Stimulated activated CD4-positive, alpha-beta T cell treated with anti-CD3 and anti-CD28 coated beads, Interleukin-1b, Interleukin-23, amount 100 ng/mL, for 24 hours (primary cell): ENCODE measurements around the gene ARHGEF17.

Source experiments
- DNase-seq, 4 experiments: peaks; one replicate each; pipeline ENCODE4 v3.0.0-alpha.2; 2020; ENCODE audit warnings: low read depth in 4 of 4, low spot score in 1 of 4

ARHGEF17 gene

GRCh38 chr11:73292525-73292894, 15.6 kb upstream of the ARHGEF17 start:
- DNase-seq = no peak

GRCh38 chr11:73293356-73293936, 14.6 kb upstream of the ARHGEF17 start:
- DNase-seq = no peak

DNA sequence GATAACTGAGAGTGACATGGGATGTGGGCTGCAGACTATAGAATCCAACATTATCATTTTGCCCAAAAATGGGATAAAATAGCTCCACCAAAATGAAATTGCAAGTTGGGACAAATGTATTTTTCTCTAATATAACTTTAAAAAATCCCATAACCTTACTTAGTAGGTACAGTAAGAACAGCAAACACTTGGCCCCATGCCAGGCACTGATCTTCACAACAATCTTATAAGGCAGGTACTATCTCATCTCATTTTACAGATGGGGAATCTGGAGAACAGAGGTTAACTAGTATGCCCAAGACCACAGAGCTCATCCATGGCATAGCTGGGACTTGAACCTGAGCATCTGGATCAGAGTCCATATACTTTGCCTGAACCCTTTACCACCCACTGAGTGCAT, 13.5 kb upstream of the ARHGEF17 start:
- DNase-seq = no peak

DNA sequence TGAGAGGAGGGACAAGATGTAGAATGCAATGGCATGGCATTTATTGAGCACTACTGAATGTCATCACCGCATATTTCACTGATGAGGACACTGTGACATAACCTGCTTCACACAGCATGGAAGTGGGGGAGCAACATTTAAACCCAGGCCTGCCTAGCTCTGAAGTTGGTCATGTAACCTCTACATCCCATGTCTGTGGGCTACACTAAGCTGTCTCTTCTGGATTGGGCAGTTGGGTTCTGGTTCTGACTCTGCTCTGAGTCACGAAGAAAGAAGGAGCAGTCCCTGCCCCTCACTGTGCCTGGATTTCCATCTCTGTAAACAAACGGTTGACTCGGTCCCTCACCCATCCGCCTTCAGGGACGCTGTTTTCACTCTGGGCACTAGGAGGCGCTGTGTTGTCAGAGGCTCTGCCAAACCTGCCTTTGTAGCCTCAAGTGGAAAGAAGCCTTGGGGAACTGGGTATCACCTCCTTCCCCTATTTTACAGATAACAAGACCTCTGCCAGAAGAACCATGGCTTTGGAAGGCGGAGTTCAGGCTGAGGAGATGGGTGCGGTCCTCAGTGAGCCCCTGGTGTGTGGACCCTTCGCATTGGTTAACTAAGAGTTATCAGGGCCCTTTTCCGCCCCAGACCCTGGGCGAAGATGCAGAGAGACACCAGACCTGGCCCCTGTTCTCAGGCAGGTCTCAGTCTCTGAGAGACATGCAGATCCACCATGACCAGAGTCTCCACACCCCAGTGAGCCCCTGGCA, 12.7 kb upstream of the ARHGEF17 start:
- peak; percentile 60 to 72 (median 60) for DNase-seq

DNA sequence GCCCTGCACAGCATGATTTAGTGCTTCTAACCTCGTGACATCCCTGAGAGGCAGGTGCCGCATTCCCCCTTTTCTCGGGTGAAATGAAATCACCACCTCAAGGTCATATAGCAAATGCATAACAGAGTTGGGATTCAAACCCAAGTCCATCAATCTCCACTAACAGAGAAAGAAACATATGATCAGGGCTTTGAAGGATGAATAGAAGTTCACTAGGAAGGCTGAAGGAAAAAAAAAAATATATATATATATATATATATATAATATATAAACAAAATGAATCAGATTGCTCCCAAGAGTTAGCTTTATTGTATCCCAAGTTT, 12.1 kb upstream of the ARHGEF17 start:
- no peak for DNase-seq

GRCh38 chr11:73296501-73297230, 11.4 kb upstream of the ARHGEF17 start:
- no peak for DNase-seq

DNA sequence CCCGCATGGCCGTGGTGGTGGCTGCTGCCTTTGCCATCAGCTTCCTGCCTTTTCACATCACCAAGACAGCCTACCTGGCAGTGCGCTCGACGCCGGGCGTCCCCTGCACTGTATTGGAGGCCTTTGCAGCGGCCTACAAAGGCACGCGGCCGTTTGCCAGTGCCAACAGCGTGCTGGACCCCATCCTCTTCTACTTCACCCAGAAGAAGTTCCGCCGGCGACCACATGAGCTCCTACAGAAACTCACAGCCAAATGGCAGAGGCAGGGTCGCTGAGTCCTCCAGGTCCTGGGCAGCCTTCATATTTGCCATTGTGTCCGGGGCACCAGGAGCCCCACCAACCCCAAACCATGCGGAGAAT, 10.9 kb upstream of the ARHGEF17 start:
- DNase-seq = no peak

GRCh38 chr11:73297702-73298101, 10.4 kb upstream of the ARHGEF17 start:
- no peak for DNase-seq

DNA sequence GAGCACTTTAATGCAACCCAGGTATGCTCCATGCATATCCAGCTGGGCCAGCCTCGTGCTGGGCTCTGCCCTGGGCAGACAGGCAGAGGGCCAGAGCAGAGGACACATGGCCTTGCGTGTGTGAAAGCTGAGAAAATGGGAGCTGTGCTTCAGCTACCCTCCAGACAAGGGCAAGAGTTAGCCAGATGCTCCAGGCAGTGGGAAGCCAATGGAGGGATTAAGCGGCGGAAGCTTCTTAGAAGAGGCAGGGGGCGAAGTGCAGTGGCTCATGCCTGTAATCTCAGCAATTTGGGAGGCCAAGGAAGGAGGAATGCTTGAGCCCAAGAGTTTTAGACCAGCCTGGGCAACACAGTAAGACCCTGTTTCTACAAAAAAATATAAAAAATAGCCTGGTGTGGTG, 9.8 kb upstream of the ARHGEF17 start:
- no peak for DNase-seq

DNA sequence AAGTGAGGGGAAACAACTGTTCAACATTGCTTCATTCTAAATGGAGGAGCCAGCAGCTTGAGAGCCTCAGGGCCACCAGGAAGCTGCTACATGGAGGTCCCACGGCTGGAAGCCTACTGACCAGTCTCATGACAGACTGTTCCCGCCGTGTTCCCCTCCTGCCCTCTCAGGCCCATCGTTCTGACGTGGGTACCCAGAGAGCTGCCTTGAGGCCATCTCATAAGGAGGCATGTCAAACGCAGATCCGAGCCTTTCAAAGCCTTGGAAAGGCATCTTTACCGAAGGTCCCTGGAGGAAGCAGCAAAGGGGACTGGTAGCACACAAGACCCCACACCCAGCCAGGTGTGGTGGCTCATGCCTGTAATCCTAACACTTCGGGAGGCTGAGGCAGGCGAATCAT, 8.3 kb upstream of the ARHGEF17 start:
- no peak for DNase-seq

GRCh38 chr11:73306069-73306841, 1.8 kb upstream of the ARHGEF17 start:
- no peak for DNase-seq

- DNase-seq = no peak
Measured at GRCh38 chr11:73306977-73307322, 1.1 kb upstream of the ARHGEF17 start.

- peak; percentile 83 to 94 (median 90) for DNase-seq
Measured at GRCh38 chr11:73307323-73308002, 613 bp upstream of the ARHGEF17 start.

DNA sequence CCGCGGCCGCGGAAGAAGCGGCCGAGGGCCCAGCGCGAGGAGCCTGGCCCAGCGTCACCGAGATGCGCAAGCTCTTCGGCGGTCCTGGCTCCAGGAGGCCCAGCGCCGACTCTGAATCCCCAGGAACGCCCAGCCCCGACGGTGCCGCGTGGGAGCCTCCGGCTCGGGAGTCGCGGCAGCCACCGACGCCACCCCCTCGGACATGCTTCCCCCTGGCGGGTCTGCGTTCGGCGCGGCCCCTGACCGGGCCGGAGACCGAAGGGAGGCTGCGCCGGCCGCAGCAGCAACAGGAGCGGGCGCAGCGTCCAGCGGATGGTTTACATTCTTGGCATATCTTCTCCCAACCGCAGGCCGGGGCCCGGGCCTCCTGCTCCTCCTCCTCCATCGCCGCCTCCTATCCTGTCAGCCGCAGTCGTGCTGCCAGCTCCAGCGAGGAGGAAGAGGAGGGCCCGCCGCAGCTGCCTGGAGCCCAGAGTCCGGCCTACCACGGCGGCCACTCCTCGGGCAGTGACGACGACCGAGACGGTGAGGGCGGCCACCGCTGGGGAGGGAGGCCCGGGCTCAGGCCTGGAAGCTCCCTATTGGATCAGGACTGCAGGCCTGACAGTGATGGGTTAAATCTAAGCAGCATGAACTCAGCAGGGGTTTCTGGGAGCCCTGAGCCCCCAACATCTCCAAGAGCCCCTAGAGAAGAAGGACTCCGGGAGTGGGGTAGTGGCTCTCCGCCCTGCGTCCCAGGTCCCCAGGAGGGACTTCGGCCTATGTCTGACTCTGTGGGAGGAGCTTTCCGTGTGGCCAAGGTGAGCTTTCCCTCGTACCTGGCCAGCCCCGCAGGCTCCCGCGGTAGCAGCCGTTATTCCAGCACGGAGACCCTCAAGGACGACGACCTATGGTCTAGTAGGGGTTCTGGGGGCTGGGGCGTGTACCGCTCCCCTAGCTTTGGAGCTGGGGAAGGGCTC, 1.2 kb downstream of the ARHGEF17 start:
- no peak for DNase-seq

DNA sequence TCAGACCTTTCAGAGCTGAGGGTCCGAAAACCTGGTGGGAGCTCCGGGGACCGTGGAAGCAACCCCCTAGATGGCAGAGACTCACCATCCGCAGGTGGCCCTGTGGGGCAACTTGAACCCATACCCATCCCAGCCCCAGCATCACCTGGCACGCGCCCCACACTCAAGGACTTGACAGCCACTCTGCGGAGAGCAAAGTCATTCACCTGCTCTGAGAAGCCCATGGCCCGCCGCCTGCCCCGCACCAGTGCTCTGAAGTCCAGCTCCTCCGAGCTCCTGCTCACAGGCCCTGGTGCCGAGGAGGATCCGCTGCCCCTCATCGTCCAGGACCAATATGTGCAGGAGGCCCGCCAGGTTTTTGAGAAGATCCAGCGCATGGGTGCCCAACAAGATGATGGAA, 2.0 kb downstream of the ARHGEF17 start:
- DNase-seq = no peak

- DNase-seq = no peak
Measured at GRCh38 chr11:73310661-73311393, 2.8 kb downstream of the ARHGEF17 start.

GRCh38 chr11:73311394-73311869, 3.4 kb downstream of the ARHGEF17 start:
- DNase-seq = no peak

GRCh38 chr11:73312036-73312435, 4.0 kb downstream of the ARHGEF17 start:
- no peak for DNase-seq

DNA sequence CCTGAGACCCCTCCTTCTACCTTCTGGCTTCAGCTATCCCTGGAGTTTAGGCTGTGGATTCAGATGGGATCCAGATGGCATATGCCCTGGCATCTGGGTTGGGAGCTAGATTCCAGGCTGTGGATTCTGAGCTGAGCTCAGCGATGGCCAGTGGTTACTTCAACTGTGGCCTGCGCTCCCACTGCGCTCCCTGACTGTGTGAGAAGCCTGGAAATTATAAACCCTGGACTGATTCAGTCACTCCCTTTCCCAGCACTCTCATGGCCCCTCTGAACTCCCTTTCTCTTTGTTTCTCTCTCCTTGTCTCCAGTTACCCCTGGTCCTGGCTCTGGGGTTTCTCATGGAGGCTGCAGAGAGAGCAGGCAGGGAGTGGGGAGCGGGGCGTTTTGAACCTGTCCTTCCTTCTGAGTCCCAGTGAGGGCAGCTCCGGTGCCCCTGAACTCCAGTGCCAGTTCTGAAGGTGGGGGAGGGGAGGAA, 4.8 kb downstream of the ARHGEF17 start:
- DNase-seq = no peak
